HepG2 (cell line): ENCODE data around the gene IL32. TPM values are rescaled to one million over a fixed set of nuclear protein-coding genes. Genes with fewer than 3 reads are reported as not detected.

Source experiments
- CENPT ChIP-seq: sonication (generic); formaldehyde crosslinking; IDR thresholded peaks from 2 replicates; pipeline ENCODE4 v1.8.0; 2022; ENCODE audit warnings: low read depth, mild to moderate bottlenecking, moderate library complexity, missing genetic modification reagents
- FOXK1 ChIP-seq: sonication (generic); formaldehyde crosslinking; IDR thresholded peaks from 2 replicates; pipeline ENCODE4 v1.4.0; 2020; ENCODE audit warnings: low read depth, missing genetic modification reagents, borderline replicate concordance
- IRF9 ChIP-seq: sonication (generic); formaldehyde crosslinking; IDR thresholded peaks from 2 replicates; pipeline ENCODE4 v1.8.0; 2022; ENCODE audit warnings: missing genetic modification reagents, mild to moderate bottlenecking, borderline replicate concordance
- KAT8 ChIP-seq: IDR thresholded peaks from 2 replicates; pipeline ENCODE4 v1.6.1; 2016; ENCODE audit warnings: missing genetic modification reagents, missing compliant biosample characterization
- KDM6A ChIP-seq: IDR thresholded peaks from 2 replicates; pipeline ENCODE4 v1.6.1; 2016; ENCODE audit warnings: low read depth
- LBX2 ChIP-seq: sonication (generic); formaldehyde crosslinking; IDR thresholded peaks from 2 replicates; pipeline ENCODE4 v1.5.0; 2020; ENCODE audit warnings: missing genetic modification reagents, mild to moderate bottlenecking, borderline replicate concordance
- PLSCR1 ChIP-seq: sonication (generic); formaldehyde crosslinking; IDR thresholded peaks from 2 replicates; pipeline ENCODE4 v1.5.0; 2020; ENCODE audit warnings: missing genetic modification reagents, mild to moderate bottlenecking, borderline replicate concordance
- RARA ChIP-seq: IDR thresholded peaks from 2 replicates; pipeline ENCODE4 v1.6.1; 2016; ENCODE audit warnings: missing genetic modification reagents, missing compliant biosample characterization
- SNRNP70 ChIP-seq: fragments of 200-400 bp; formaldehyde crosslinking; IDR thresholded peaks from 2 replicates; pipeline ENCODE4 v1.6.1; 2017; ENCODE audit warnings: mild to moderate bottlenecking, low read depth, low read length, moderate library complexity
- TOPORS ChIP-seq: sonication (generic); formaldehyde crosslinking; IDR thresholded peaks from 2 replicates; pipeline ENCODE4 v1.8.0; 2023; ENCODE audit warnings: mild to moderate bottlenecking, missing genetic modification reagents
- ZMYM2 ChIP-seq: sonication (generic); formaldehyde crosslinking; IDR thresholded peaks from 2 replicates; pipeline ENCODE4 v1.8.0; 2022; ENCODE audit warnings: mild to moderate bottlenecking, missing genetic modification reagents
- ZNF142 ChIP-seq: sonication (generic); formaldehyde crosslinking; IDR thresholded peaks from 2 replicates; pipeline ENCODE4 v1.4.0; 2020; ENCODE audit warnings: missing genetic modification reagents
- ZNF580 ChIP-seq: IDR thresholded peaks from 2 replicates; pipeline ENCODE4 v1.6.1; 2016; ENCODE audit warnings: low read depth, borderline replicate concordance
- polyA plus RNA-seq, 8 experiments: library from polyadenylated mRNA; depleted of rRNA in 3 of 8; stranded (reverse) in 7 of 8; unstranded in 1 of 8; fragments of >200 nt; fragmentation: Illumina TruSeq in 4 of 8; extraction: Trizol in 4 of 8; gene quantifications; 2 replicates each; pipeline versions ENCODE4 v1.2.1 to v1.2.3, GENCODE V29; 2011 to 2016; ENCODE audit warnings: low read depth in 4 of 8, missing spikeins in 1 of 8, mixed read lengths in 1 of 8; ENCODE audit not compliant: insufficient read depth in 1 of 8
- total RNA-seq, 5 experiments: library from RNA; depleted of rRNA; stranded (reverse); fragments of >200 nt; fragmentation: Illumina TruSeq; extraction: Trizol; gene quantifications; 2 replicates each; pipeline ENCODE4 v1.2.3, GENCODE V29; 2016; ENCODE audit warnings: low read depth in 1 of 5
- TF ChIP-seq, protein P1 (sequence below): sonication (generic); formaldehyde crosslinking; IDR thresholded peaks from 2 replicates; pipeline ENCODE4 v1.5.0; 2020; ENCODE audit warnings: mild to moderate bottlenecking, missing genetic modification reagents, borderline replicate concordance

The IL32 gene
- total and polyA plus RNA-seq, 2 of the 13 experiments (the other 11 are each of a cell fraction or from before 2014, with no cell fraction given): 115 to 165 TPM

- TF ChIP-seq KAT8 (CRISPR knock-in tag) (peak; percentile 95), CENPT (CRISPR knock-in tag) (no peak), LBX2 (CRISPR knock-in tag) (no peak), SNRNP70 (no peak), TOPORS (CRISPR knock-in tag) (0 out of 2 replicates have a peak, but pooled peaks have one; percentile 70), PLSCR1 (CRISPR knock-in tag) (no peak), KDM6A (CRISPR knock-in tag) (no peak), RARA (peak; percentile 28; the same call in 1 of the 2 replicates), IRF9 (no peak), FOXK1 (peak; percentile 45; the same call in 1 of the 2 replicates), ZMYM2 (no peak), ZNF142 (CRISPR knock-in tag) (peak; percentile 72; the same call in 1 of the 2 replicates), ZNF580 (peak; percentile 72; the same call in 1 of the 2 replicates)
- TF ChIP-seq, protein P1, sequence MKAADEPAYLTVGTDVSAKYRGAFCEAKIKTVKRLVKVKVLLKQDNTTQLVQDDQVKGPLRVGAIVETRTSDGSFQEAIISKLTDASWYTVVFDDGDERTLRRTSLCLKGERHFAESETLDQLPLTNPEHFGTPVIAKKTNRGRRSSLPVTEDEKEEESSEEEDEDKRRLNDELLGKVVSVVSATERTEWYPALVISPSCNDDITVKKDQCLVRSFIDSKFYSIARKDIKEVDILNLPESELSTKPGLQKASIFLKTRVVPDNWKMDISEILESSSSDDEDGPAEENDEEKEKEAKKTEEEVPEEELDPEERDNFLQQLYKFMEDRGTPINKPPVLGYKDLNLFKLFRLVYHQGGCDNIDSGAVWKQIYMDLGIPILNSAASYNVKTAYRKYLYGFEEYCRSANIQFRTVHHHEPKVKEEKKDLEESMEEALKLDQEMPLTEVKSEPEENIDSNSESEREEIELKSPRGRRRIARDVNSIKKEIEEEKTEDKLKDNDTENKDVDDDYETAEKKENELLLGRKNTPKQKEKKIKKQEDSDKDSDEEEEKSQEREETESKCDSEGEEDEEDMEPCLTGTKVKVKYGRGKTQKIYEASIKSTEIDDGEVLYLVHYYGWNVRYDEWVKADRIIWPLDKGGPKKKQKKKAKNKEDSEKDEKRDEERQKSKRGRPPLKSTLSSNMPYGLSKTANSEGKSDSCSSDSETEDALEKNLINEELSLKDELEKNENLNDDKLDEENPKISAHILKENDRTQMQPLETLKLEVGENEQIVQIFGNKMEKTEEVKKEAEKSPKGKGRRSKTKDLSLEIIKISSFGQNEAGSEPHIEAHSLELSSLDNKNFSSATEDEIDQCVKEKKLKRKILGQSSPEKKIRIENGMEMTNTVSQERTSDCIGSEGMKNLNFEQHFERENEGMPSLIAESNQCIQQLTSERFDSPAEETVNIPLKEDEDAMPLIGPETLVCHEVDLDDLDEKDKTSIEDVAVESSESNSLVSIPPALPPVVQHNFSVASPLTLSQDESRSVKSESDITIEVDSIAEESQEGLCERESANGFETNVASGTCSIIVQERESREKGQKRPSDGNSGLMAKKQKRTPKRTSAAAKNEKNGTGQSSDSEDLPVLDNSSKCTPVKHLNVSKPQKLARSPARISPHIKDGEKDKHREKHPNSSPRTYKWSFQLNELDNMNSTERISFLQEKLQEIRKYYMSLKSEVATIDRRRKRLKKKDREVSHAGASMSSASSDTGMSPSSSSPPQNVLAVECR (CRISPR knock-in tag): peak; percentile 88
These were observed 40.9 kb downstream of the IL32 start (continued) for GRCh38 chr16:3106205-3106928.
